ENCODE results near the gene ABLIM2. TPM values are rescaled to one million over a fixed set of nuclear protein-coding genes. Genes with fewer than 3 reads are reported as not detected.

The ABLIM2 gene
- total and polyA plus RNA-seq, 2 of the 8 experiments (the other 6 are each of a cell fraction or from before 2014, with no cell fraction given) = 2.8 to 3.0 TPM

GRCh38 chr4:8167815-8168214, 9.2 kb upstream of the ABLIM2 start:
- no peak overlapping the region for H4K8ac ChIP-seq (ENCODE audit: extremely low read depth, insufficient read depth, low read length)
- POLR2A ChIA-PET (ENCODE audit: partially characterized antibody) = interaction anchor here (0.6 kb wide), 1 partner anchor 476 kb away, joined by 5 read pairs; no protein-coding TSS in a partner anchor
- FAIRE-seq = no peak

More at GRCh38 chr4:8167815-8168214, 9.2 kb upstream of the ABLIM2 start:
- Histone ChIP-seq H2AFZ (ENCODE audit: low read length) (no peak overlapping the region), H3K36me3 (ENCODE audit: control insufficient read depth in 2 of 4, insufficient read depth in 4 of 4, low read length in 3 of 4) (no peaks in the 10 kb centered on the region), H2BK20ac (ENCODE audit: low read length) (no peak overlapping the region), H3K23ac (ENCODE audit: insufficient read length) (no peak overlapping the region), H2BK12ac (ENCODE audit: low read depth, low read length) (no peak overlapping the region), H3K79me1 (ENCODE audit: low read depth, low read length) (no peaks in the 10 kb centered on the region), H3K27ac (ENCODE audit: low read depth, low read length) (no peak overlapping the region), H3K9ac (replicated peaks in 1 of 4; ENCODE audit: extremely low read depth in 1 of 4, low read depth in 3 of 4, low read length in 3 of 4) (no peak overlapping the region), H2AK5ac (ENCODE audit: low read depth, low read length) (no peak overlapping the region), H3K79me2 (ENCODE audit: control insufficient read depth in 1 of 2, insufficient read depth in 2 of 2, low read length in 2 of 2) (no peaks in the 10 kb centered on the region), H2BK120ac (replicated peaks; ENCODE audit: low read depth, low read length) (no peak overlapping the region), H2BK5ac (ENCODE audit: low read depth, low read length) (no peak overlapping the region), H3K14ac (ENCODE audit: insufficient read length) (no peak overlapping the region), H3K9me3 (ENCODE audit: insufficient read depth in 2 of 2, low read depth in 1 of 2, low read length in 1 of 2) (peaks cover 9 to 13% of the 10 kb centered on the region in 2 experiments), H3K4me1 (replicated peaks in 1 of 4; ENCODE audit: control insufficient read depth in 3 of 4, insufficient read depth in 4 of 4, low read length in 3 of 4) (no peaks in the 10 kb centered on the region), H4K5ac (ENCODE audit: insufficient read length, low read depth, low read length) (no peak overlapping the region), H3K27me3 (replicated peaks in 1 of 4; ENCODE audit: control insufficient read depth in 3 of 4, extremely low read depth in 1 of 4, insufficient read depth in 3 of 4, low read length in 3 of 4) (no peaks in the 10 kb centered on the region; a peak in 1 of 7 replicates), H2BK15ac (ENCODE audit: low read length) (no peak overlapping the region), H3K56ac (replicated peaks; ENCODE audit: insufficient read length, low read depth, low read length) (no peak overlapping the region), H4K91ac (replicated peaks; ENCODE audit: insufficient read length, low read length) (no peak overlapping the region), H3K23me2 (ENCODE audit: low read depth, low read length) (peaks cover 11% of the 10 kb centered on the region; the same call in 1 of the 2 replicates), H3K4me2 (ENCODE audit: insufficient read depth in 1 of 2, low read depth in 2 of 2, low read length in 2 of 2) (no peak overlapping the region), H4K20me1 (replicated peaks in 1 of 2; ENCODE audit: control insufficient read depth in 1 of 2, insufficient read depth in 2 of 2, low read length in 2 of 2) (peaks cover 0 to 5% of the 10 kb centered on the region in 2 experiments), H3K4me3 (ENCODE audit: extremely low read depth in 1 of 4, insufficient read depth in 2 of 4, low read depth in 3 of 4, low read length in 4 of 4) (no peak overlapping the region), H3K4ac (replicated peaks; ENCODE audit: insufficient read length, low read depth, low read length) (no peak overlapping the region), H3K18ac (ENCODE audit: extremely low read depth, low read length) (no peak overlapping the region)
- no peak for DNase-seq (ENCODE audit: low read depth in 1 of 2, low spot score in 2 of 2)
- WGBS, 2 experiments (ENCODE audit: extremely low coverage in 1 of 2, insufficient coverage in 1 of 2, insufficient read length in 1 of 2, insufficient replicate concordance in 2 of 2, low coverage in 1 of 2, low lambda C conversion rate in 2 of 2, missing lambda C conversion rate in 1 of 2) = 91% methylated on average over 1 of the region's 2 CpGs; no CpG with 5 or more reads in 1 of the 2 experiments
- no peak for TF ChIP-seq RAD21 (IDR thresholded peaks at IDR 0.05 in 1 of 2, conservative IDR thresholded peaks at IDR 0.05 in 1 of 2; ENCODE audit: low read depth in 2 of 2, low read length in 2 of 2)
- TF ChIP-seq E2F6 (IDR thresholded peaks at IDR 0.05) = no peak
- TF ChIP-seq RBBP5 (IDR thresholded peaks at IDR 0.05; ENCODE audit: borderline replicate concordance, low read depth, low read length) = no peak
- CTCF ChIA-PET (ENCODE audit: partially characterized antibody) = interaction anchor here (0.6 to 3.2 kb wide), 29 partner anchors 8 to 484 kb away, joined by 3 to 20 read pairs (median 3); no protein-coding TSS in a partner anchor

Measured in H1 (cell line).